GM15510 (cell line): ENCODE results near the gene REPS1.

Experiments used
- POLR2A ChIP-seq: IDR thresholded peaks from 3 replicates; pipeline ENCODE4 v1.6.1; 2011; ENCODE audit warnings: borderline replicate concordance; ENCODE audit not compliant: insufficient read length; ENCODE audit errors: extremely low read depth

The REPS1 gene

DNA sequence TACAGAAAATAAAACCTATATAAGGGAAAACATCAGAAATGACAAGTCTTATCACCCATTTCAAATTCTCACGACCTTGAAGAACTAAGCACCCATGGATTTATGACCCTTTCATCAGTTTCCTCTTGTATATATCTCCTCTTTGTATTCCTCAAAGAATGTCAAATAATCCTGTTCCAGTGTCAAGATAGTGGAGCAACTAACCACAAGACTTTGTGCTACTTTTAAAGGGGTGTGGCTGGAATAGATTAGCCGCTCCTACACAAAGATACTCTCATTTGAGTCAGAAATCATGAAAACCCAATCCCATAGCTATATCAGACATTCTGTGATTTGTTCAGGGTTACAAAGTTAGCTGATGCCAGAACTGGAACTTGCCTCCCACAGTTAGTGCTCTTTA, 6.6 kb downstream of the REPS1 start:
- no peak for TF ChIP-seq POLR2A

DNA sequence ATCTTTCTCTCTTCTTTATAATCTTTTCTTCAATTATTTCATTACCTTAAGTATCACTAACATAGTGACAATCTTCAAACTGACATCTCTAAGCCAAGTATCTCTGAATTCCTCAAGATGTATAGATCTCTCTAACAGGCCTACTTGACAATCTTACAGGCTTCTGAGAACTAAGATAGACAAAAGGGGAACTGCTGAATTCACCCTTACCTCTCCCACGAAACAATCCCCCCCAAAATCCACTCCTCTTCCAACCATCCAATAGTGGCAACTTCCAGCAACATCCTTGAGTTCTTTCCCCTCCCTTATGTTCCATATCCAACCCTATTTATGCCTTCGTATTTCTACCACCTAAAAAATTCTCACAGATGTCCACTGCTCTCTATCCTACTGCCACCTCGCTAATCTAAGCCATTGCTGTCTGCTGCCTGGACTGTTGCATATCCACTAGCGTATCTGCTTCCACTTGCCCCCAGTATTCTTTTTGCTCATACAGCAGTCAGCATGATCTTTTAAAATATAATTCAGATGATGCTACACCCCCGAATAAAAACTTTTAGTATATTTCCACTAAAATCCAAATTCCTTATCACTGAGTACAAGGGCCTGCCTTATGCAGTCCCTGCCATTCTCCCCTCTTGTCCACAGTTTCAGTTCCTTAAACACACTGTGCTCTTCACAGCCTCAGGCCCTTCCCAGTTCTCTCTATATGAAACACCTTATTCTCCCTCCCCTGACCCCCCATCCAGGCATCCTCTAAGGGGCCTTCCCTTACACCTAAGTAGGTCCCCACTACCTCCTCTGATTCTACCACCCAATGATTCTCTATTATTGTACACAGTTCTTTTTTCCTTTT, 8.0 kb downstream of the REPS1 start:
- TF ChIP-seq POLR2A = no peak

DNA sequence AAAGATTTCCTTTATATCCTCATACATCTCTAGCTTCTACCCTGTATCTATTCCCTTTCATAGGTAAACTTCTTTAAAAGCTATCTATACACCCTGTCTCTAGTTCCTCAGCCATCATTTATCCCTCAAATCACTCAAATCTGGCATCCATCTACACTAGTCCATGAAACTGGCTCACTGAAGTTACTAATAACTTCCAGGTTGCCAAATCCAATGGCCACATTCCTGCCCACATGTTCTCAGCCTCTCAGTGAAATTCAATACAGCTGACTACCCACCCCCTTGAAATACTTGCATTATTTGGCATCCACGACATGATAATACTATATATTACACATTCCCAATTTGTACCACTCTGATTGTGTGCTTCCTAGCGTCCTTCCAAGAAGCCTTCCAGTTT, 8.7 kb downstream of the REPS1 start:
- TF ChIP-seq POLR2A = no peak

DNA sequence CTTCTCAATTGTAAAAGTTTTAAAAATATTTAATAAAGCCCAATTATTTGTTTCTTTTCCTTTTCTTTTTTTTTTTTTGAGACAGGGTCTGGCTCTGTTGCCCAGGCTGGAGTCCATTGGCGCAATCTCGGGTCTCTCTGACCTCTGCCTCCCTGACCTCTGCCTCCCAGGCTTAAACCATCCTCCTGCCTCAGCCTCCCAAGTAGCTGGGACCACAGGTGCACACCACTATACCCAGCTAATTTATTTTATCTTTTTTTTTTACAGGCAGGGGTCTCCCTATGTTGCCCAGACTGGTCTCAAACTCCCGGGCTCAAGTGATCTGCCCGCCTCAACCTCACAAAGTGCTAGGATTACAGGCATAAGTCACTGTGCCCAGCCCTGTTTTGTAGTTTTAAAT, 9.8 kb downstream of the REPS1 start:
- no peak for TF ChIP-seq POLR2A

DNA sequence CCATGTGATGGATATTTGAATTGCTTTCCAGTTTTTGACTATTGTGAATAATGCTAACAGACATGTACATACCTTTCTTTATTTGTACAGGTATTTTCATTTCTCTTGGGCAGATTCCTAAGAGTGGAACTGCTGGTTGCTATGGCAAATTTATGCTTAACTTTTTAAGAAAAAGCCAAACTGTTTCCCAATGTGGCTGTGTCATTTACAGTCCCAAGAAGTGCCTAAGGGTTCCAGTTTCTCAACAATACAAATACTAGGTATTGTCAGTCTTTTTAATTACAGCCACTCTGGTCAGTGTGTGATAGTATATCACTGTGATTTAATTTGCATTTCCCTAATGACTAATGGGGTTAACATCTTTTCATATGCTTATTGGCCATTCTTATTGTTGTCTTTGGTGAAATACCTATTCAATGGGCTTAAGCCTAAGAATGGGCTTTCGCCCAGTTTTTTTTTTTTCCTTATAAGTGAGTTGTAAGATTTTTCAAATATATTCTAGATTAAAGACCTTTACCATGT, 10.3 kb downstream of the REPS1 start:
- no peak for TF ChIP-seq POLR2A

DNA sequence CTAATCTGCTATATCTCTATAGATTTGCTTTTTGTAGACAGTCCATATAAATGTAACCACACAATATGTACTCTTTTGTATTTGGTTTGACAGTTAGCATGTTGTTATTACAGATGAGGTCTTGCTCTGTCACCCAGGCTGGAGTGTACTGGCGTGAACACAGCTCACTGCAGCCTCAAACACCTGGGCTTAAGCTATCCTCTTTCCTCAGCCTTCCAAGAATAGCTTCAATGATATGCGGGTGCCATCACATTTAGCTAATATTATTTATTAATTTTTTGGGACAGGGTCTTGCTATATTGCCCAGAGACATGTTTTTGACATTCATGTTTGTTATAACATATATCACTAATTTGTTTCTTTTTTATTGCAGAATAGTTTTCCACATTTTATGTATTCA, 10.8 kb downstream of the REPS1 start:
- TF ChIP-seq POLR2A = no peak

DNA sequence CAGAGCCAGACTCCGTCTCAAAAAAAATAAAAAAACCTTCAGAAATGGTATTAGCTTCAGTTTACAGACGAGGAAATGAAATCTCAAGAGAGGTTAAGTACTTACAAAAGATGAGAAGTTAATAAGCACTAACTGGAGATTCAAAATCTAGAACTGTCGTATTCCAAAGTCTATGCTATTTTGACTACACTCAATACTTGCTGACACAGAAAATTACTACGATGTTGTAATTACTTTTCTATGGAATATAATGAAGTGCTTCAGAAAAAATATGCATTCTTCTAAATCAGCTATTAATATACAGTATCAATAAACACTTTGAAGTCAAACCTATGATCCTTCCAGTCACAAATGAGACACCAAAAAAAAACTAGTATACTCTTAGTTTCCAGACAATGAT, 12.2 kb downstream of the REPS1 start:
- TF ChIP-seq POLR2A = no peak

DNA sequence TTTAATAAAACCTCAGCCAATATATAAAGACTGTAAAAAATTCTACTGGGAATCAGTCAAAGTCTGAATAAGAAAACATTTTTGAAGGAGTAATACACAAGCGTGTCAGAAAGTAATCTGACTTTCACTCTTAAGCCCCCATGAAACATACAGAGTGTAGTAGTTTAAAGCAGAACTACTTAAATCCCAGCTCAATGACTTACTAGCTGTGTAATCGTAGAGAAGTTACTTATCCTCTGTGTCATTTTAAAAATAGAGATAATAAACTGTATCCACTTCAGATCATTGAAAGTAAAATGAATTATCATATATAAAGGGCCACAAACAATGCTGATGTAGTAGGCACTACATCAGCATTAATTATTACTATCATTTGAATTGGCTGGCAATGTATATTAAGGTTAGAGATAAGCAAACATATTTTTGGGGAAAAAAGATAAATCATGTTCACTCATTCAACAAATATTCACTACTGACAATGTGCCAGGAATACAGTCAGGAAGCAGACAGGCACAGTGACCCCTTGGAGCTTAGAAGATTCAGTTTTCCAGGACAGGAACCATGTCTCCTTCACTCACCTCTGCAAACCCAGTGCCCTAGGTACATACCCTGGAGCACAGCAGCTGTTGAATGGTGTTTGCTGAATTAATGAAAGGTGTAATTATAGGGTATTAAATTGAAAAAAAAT, 14.4 kb downstream of the REPS1 start:
- TF ChIP-seq POLR2A = no peak

DNA sequence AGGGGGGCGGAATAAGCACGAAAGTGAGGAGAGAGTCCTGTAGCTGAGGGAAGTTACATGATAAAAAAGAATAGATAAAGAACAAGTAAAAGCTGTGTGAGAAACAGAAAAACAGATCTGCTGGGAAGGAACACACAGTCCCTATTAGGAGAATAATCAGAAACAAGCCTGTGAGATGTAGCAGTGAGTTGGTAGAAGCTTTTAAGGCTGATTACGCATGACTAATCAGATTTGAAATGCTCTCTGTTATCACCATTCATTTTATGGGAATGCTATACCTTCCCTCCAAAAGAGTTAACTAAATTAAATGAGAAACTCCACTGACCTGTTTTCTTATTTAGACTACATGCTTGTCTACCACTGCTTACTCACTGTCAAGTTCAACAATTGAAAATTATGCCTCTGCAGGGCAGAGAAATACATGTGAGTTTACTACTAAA, 15.8 kb downstream of the REPS1 start:
- no peak for TF ChIP-seq POLR2A

DNA sequence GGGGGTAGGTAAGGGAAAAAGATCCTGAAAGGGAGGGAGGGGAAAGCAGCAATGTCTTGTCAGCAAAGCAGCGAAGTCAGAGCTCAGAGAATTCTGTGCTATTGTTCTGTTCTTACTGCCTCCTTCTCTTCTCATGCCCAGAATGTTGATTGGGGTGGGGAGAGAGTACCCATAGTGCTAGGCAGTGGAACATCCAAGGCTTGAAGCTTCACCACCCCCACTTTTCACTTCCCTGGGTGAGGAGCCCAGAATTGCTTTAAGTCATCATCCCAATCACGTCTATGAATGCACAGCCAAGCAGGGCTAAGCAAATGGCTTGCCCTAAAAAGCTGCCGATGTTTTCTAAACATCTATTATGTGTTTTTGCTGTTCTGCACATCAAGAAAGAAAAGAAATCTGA, 16.5 kb downstream of the REPS1 start:
- no peak for TF ChIP-seq POLR2A

DNA sequence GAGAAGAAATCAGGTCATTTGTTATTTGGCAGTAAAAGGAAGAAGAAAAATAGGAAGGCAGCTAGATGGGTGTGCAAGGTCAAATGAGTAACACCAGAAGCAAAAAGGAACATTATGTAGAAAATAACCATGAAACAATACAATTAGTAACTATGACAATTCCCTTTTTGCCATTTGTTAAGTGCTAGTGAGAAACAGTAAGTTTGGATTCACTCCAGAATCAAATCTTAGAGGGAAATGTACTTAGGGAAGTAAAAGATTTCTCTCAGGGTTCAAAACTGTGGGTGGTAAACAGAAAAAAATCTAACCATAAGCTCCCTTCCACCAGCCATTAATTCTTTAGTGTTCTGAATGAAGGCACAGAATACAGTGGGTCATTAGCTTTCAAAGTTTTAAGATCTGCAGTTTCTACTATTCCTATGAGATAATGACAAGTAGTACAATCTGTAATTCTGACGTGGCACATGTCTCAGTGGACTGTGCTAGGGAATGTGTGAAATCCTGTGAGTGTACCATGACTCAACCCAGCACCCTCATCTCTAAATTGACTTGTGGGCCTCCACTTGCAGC, 17.1 kb downstream of the REPS1 start:
- no peak for TF ChIP-seq POLR2A

DNA sequence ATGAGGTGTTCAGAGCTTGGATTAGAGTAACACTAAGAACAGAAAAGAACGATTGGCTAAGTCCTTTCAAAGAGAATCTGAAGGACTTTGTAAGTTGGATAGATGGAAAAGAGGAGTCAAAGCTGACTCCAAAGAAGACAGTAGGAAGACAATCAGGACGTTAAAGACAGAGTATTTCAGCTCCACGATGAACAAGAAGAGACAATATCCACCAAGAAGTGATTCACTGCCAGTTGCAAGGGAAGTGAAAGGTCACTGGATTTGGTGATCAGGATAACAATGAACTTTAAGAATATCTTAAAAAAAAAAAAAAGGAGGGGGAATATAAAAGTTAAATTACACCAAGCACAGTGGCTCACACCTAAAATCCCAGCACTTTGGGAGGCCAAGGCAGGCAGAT, 17.9 kb downstream of the REPS1 start:
- TF ChIP-seq POLR2A = no peak

DNA sequence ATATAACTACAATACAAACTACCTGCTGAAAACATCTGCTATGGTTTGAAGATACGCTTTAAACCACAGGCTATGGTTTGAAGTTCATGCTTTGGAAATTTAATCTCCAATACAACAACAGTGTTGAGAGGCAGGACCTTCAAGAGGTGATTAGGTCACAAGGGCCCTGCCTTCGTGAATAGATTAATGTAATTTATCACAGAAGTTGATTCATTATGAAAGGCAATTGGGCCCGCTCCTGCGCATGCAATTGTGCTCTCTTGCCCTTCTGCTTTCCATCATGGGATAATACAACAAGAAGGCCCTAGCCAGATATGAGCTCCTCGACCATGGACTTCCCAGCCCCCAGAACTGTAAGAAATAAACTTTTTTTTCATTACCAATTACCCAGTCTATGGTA, 21.2 kb downstream of the REPS1 start:
- no peak for TF ChIP-seq POLR2A

DNA sequence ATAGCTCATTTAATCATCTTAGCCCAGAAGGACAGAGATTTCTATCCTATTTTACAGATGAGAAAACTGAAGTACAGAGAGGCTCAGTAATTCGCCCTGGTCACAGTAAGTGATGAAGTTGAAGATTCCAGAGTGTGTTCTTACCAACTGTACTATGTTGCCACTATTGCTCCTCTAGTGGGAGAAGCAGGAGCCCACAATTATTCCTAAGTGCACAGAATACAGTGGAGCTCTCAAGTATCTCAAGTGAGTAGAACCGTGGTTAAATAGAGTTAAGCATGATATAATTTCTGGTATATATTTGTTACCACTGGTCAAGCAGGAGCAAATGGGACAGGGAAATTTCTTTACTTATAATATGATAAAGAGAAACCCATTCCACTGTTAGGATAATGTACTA, 22.1 kb downstream of the REPS1 start:
- no peak for TF ChIP-seq POLR2A

DNA sequence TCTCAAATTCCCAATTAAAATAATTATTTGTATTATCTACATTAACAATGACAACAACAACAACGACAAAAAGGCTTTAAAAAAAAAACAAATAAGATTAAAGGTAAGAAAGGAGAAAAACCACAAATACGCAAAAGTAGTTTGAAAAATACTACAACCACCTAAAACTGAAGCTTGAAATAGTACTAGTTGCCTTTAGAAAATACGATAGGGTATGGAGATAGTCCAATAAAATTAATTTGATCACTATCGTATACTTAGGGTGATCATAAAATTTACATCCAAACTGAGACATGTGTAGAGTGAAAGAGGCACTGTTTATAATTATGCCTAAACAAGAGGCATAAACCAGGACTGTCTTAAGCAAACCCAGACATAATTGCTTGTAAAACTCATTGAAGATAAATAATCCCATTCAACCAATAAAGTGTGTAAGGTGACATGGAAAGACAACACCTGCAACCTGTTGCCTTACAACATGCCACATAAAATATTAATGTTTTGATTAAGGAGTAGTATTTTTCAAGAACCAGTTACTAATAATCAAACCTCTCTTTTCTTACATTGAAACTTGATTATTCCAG, 22.7 kb downstream of the REPS1 start:
- no peak for TF ChIP-seq POLR2A

DNA sequence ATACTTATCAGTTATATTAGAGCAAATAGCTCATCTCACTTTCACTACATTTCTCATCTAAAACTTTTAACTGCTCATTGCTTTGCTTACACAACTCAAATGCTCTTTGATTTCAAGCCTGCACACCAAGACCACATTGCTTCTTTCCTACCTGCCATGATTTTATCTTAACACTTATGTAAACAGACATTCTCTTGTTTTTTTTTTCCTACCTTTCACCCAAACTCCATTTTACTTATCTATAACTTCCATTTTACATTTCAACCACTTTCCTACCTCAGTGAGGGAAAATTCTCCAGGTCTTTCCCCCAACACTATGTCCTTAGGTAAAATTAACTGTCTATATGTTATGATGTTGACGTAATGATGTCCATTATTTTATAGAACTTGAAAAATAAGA, 24.0 kb downstream of the REPS1 start:
- no peak for TF ChIP-seq POLR2A

DNA sequence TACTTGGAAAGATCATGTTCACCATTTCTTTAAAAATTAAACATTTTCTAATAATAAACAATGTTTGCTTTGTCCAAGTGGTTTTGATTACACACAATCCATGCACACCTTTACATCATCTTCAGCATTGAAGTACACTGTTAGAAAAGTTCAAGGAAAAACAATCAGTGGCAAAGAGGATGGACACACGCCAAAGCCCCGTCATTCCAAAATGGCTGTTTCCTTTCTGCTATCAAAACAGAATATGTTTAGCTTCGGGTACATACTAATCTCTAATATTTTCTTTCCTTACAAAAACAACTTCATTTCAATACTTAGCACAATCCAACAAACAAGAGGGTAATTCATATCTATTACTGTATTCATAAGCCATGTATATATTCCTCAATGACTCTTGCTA, 24.5 kb downstream of the REPS1 start:
- TF ChIP-seq POLR2A = no peak
